ENCODE data around the gene ANTXR1. TPM values are rescaled to one million over a fixed set of nuclear protein-coding genes. Genes with fewer than 3 reads are reported as not detected.

Gene ANTXR1
- polyA plus RNA-seq, 1 donor (not counting 4 experiments of a cell fraction or from before 2014, with no cell fraction given) = 20.4 TPM

DNA sequence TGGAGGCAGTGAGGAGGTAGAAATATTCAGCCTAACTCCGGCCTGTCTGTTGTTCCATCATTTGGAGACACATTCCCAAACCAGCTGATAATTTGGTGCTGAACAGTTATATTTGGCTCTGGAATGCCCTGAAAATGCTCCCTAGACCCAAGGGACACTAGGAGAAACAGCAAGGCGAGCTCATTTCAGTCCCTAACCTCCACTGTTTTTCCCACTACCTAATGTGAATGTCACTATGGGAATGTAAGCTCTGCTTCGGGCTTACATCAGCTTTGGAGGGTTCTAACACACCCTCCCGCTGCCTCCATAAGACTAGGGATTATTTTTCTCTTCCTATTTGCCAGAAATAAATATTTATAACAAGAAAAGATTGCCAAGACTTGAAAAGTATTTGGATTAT, 103.5 kb downstream of the ANTXR1 start:
- H2AFZ ChIP-seq (ENCODE audit: control insufficient read depth, low read length) = no peak overlapping the region
- no peaks in the 10 kb centered on the region for H3K9me1 ChIP-seq (ENCODE audit: control insufficient read depth, extremely low read depth, insufficient read depth, low read length)
- H3K9ac ChIP-seq (ENCODE audit: control insufficient read depth, extremely low read depth, insufficient read depth, low read length) = no peak overlapping the region
- H3K79me2 ChIP-seq (ENCODE audit: control insufficient read depth, insufficient read depth, low read length) = no peaks in the 10 kb centered on the region
- dilution Hi-C loops (cut with MboI; ENCODE audit: extremely low pct_ligation_motif_present, low sequenced_read_pairs) = no loop called here
- H3K27me3 ChIP-seq (ENCODE audit: control insufficient read depth, extremely low read depth, insufficient read depth, low read length) = no peaks in the 10 kb centered on the region
- no peak overlapping the region for H3K4me3 ChIP-seq (ENCODE audit: control insufficient read depth in 2 of 3, extremely low read depth in 1 of 3, insufficient read depth in 2 of 3, low read depth in 1 of 3, low read length in 3 of 3)
- H3K27ac ChIP-seq (ENCODE audit: control insufficient read depth, insufficient read depth, low read length) = no peak overlapping the region
- DNase-seq (ENCODE audit: low read depth, low spot score) (no peak), FAIRE-seq (no peak)
- H4K20me1 ChIP-seq (ENCODE audit: control insufficient read depth, extremely low read depth, insufficient read depth, low read length) = no peaks in the 10 kb centered on the region
- peaks cover 4% of the 10 kb centered on the region for H3K4me1 ChIP-seq (ENCODE audit: control insufficient read depth, extremely low read depth, insufficient read depth, low read length)
- no peaks in the 10 kb centered on the region for H3K9me3 ChIP-seq (ENCODE audit: control insufficient read depth, low read depth, low read length)
- no peak for TF ChIP-seq EZH2 (IDR thresholded peaks at IDR 0.05; ENCODE audit: low read length)
- TF ChIP-seq, protein P1, sequence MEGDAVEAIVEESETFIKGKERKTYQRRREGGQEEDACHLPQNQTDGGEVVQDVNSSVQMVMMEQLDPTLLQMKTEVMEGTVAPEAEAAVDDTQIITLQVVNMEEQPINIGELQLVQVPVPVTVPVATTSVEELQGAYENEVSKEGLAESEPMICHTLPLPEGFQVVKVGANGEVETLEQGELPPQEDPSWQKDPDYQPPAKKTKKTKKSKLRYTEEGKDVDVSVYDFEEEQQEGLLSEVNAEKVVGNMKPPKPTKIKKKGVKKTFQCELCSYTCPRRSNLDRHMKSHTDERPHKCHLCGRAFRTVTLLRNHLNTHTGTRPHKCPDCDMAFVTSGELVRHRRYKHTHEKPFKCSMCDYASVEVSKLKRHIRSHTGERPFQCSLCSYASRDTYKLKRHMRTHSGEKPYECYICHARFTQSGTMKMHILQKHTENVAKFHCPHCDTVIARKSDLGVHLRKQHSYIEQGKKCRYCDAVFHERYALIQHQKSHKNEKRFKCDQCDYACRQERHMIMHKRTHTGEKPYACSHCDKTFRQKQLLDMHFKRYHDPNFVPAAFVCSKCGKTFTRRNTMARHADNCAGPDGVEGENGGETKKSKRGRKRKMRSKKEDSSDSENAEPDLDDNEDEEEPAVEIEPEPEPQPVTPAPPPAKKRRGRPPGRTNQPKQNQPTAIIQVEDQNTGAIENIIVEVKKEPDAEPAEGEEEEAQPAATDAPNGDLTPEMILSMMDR (optimal IDR thresholded peaks at IDR 0.05 in 1 of 3, IDR thresholded peaks at IDR 0.05 in 1 of 3, conservative IDR thresholded peaks at IDR 0.05 in 1 of 3; ENCODE audit: extremely low read depth in 1 of 3, insufficient read depth in 2 of 3, low read length in 3 of 3) = no peak
- H3K36me3 ChIP-seq (ENCODE audit: control insufficient read depth in 2 of 2, extremely low read depth in 1 of 2, insufficient read depth in 2 of 2, low read length in 2 of 2) = peaks cover 0 to 2% of the 10 kb centered on the region in 2 experiments
- no peak overlapping the region for H3K4me2 ChIP-seq (ENCODE audit: control insufficient read depth, extremely low read depth, insufficient read depth, low read depth, low read length)

DNA sequence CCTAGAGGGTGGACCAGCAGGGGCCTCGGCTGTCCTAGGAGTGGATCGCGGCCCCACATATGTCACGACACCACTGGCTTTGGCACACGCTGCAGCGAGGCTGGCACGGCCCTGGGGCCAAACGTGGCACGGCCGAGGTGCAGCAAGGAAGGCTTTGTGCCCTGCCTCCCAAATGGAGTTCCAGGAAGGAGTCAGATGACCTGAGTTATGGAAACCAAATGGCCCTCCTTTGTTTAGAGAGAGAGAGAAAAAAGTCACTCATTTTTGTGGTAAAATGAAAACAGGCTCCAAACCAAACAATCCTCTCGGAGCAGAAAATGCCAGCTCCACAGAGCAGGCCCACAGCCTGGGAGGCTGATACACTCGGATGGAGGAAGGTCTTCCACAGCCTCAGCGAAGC, 105.6 kb downstream of the ANTXR1 start:
- H3K4me3 ChIP-seq (ENCODE audit: control insufficient read depth in 2 of 3, extremely low read depth in 1 of 3, insufficient read depth in 2 of 3, low read depth in 1 of 3, low read length in 3 of 3) = no peak overlapping the region
- H3K4me2 ChIP-seq (ENCODE audit: control insufficient read depth, extremely low read depth, insufficient read depth, low read depth, low read length) = no peak overlapping the region
- peaks cover 9% of the 10 kb centered on the region for H3K4me1 ChIP-seq (ENCODE audit: control insufficient read depth, extremely low read depth, insufficient read depth, low read length)
- peaks cover 2 to 3% of the 10 kb centered on the region in 2 experiments for H3K36me3 ChIP-seq (ENCODE audit: control insufficient read depth in 2 of 2, extremely low read depth in 1 of 2, insufficient read depth in 2 of 2, low read length in 2 of 2)
- no peak overlapping the region for H2AFZ ChIP-seq (ENCODE audit: control insufficient read depth, low read length)
- dilution Hi-C loops (cut with MboI; ENCODE audit: extremely low pct_ligation_motif_present, low sequenced_read_pairs) = no loop called here
- no peak overlapping the region for H3K27ac ChIP-seq (ENCODE audit: control insufficient read depth, insufficient read depth, low read length)
- no peaks in the 10 kb centered on the region for H3K9me3 ChIP-seq (ENCODE audit: control insufficient read depth, low read depth, low read length)
- no peak for DNase-seq (ENCODE audit: low read depth, low spot score)
- no peaks in the 10 kb centered on the region for H3K27me3 ChIP-seq (ENCODE audit: control insufficient read depth, extremely low read depth, insufficient read depth, low read length)
- H4K20me1 ChIP-seq (ENCODE audit: control insufficient read depth, extremely low read depth, insufficient read depth, low read length) = no peaks in the 10 kb centered on the region
- H3K9me1 ChIP-seq (ENCODE audit: control insufficient read depth, extremely low read depth, insufficient read depth, low read length) = no peaks in the 10 kb centered on the region
- TF ChIP-seq EZH2 (IDR thresholded peaks at IDR 0.05; ENCODE audit: low read length) = no peak
- TF ChIP-seq, protein P1 (optimal IDR thresholded peaks at IDR 0.05 in 1 of 3, IDR thresholded peaks at IDR 0.05 in 1 of 3, conservative IDR thresholded peaks at IDR 0.05 in 1 of 3; ENCODE audit: extremely low read depth in 1 of 3, insufficient read depth in 2 of 3, low read length in 3 of 3) = no peak
- no peak overlapping the region for H3K9ac ChIP-seq (ENCODE audit: control insufficient read depth, extremely low read depth, insufficient read depth, low read length)
- H3K79me2 ChIP-seq (ENCODE audit: control insufficient read depth, insufficient read depth, low read length) = no peaks in the 10 kb centered on the region
- no peak for FAIRE-seq

All from keratinocyte (primary cell).